22Rv1 (cell line): ENCODE data around the gene PACRG.

Experiments used
- CTCF ChIP-seq: fragments of 450-650 bp; IDR thresholded peaks from 2 replicates; pipeline ENCODE4 v1.5.1; 2017; ENCODE audit warnings: mild to moderate bottlenecking
- ZFX ChIP-seq: fragments of 450-650 bp; IDR thresholded peaks from 2 replicates; pipeline ENCODE4 v1.6.1; 2017; ENCODE audit warnings: antibody characterized with exemption, borderline replicate concordance

DNA sequence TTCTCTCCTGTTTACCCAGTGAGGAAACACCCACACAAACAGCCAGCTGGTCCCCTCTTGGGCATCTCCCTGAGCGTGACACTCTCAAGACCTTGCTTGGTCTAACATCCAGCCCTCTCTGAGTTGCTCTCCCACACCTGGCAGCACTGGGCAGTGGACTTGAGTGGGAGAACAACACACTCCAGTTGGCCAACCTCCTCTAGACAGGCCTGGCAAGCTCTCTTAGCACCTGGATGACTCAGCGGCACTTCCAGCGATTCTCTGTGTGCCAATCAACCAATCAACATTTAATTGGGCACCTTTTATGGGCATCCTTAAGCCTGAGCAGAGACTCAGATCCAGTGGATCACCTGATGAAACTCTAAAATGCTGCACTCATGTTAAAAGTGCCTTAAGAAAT lies 610.2 kb downstream of the PACRG start:
- TF ChIP-seq CTCF (no peak), ZFX (no peak)
